ENCODE measurements around the gene ZNF598.

DNA sequence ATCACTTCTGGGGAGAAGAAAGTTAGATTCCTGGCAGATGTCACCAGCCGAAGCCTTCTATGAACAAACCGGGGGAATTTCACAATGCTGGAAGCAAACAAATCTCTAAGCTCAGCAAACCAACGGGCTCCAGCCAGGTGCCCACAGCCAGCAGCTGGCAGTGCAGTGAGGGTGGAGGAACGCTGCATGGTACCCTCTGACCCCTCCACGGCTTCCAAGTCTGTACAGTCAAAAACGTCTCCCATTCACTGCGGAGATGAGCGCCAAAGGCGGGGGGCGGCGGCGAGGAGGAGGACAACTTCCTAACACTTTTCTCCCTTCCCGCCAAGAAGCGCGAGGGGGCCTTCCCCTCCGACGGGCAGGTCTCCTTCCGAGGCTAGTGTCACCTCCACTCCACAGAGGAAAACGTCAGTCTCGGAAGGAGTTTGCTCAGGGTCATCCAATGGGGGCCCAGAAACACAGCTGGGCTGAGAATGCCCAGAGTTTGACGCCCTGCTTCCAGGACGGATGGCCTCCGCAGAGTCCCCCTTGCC is 924 bp downstream of the ZNF598 start:
- TF ChIP-seq EZH2 (IDR thresholded peaks at IDR 0.05) (no peak), POLR2AphosphoS5 (IDR thresholded peaks at IDR 0.05; ENCODE audit: borderline replicate concordance, low read depth, low read length) (no peak)

All from SK-N-MC (cell line).